ENCODE data around the gene SAE1. TPM values are rescaled to one million over a fixed set of nuclear protein-coding genes. Genes with fewer than 3 reads are reported as not detected.
"Not testable (repeated sequence)": the region's sequence is repeated elsewhere in the genome, so short reads cannot be mapped to it uniquely, and the experiment has no call there.

Gene SAE1
- polyA plus RNA-seq, 1 experiment = 138 TPM

- no peaks in the 10 kb centered on the region for H3K27me3 ChIP-seq (ENCODE audit: control insufficient read depth, insufficient read depth, low read length)
Measured at GRCh38 chr19:47132194-47132852, 1.7 kb downstream of the SAE1 start.

GRCh38 chr19:47133021-47133471 lies 2.4 kb downstream of the SAE1 start:
- Histone ChIP-seq H3K27me3 (ENCODE audit: control insufficient read depth, insufficient read depth, low read length) (no peaks in the 10 kb centered on the region), H3K36me3 (ENCODE audit: control insufficient read depth, insufficient read depth, low read length) (0 out of 2 replicates have a peak, but pooled peaks cover 1% of the 10 kb centered on the region), H3K4me3 (ENCODE audit: low read depth, low read length) (no peak overlapping the region)
- ChIA-PET CTCF (interaction anchor here (0.6 to 3.1 kb wide), 4 partner anchors 8 to 114 kb away, joined by 3 to 19 read pairs (median 8); no protein-coding TSS in a partner anchor), POLR2A (no interaction called here)
- TF ChIP-seq CTCF (IDR thresholded peaks at IDR 0.05; ENCODE audit: insufficient read depth, low read depth, low read length) = no peak
- no peak for DNase-seq (ENCODE audit: low read depth)

More at GRCh38 chr19:47132194-47132852, 1.7 kb downstream of the SAE1 start:
- DNase-seq (ENCODE audit: low read depth) = no peak
- TF ChIP-seq CTCF (IDR thresholded peaks at IDR 0.05; ENCODE audit: insufficient read depth, low read depth, low read length) = no peak
- H3K4me3 ChIP-seq (ENCODE audit: low read depth, low read length) = peak overlapping the region; percentile 77
- ChIA-PET POLR2A (no interaction called here), CTCF (interaction anchor here (0.6 to 3.1 kb wide), 9 partner anchors 8 to 273 kb away, joined by 3 to 19 read pairs (median 4); no protein-coding TSS in a partner anchor)
- H3K36me3 ChIP-seq (ENCODE audit: control insufficient read depth, insufficient read depth, low read length) = 0 out of 2 replicates have a peak, but pooled peaks cover 1% of the 10 kb centered on the region

GRCh38 chr19:47134545-47134944 lies 3.9 kb downstream of the SAE1 start:
- ChIA-PET POLR2A (interaction anchor here (1.0 kb wide), 1 partner anchor 21 kb away, joined by 3 read pairs; the partner anchor contains the start of gene ZC3H4), CTCF (interaction anchor here (1.3 kb wide), 1 partner anchor 9 kb away, joined by 3 read pairs; no protein-coding TSS in a partner anchor)
- H3K4me3 ChIP-seq (ENCODE audit: low read depth, low read length) = no peak overlapping the region
- no peak for DNase-seq (ENCODE audit: low read depth)
- TF ChIP-seq CTCF (IDR thresholded peaks at IDR 0.05; ENCODE audit: insufficient read depth, low read depth, low read length) = no peak
- no peaks in the 10 kb centered on the region for H3K27me3 ChIP-seq (ENCODE audit: control insufficient read depth, insufficient read depth, low read length)
- 0 out of 2 replicates have a peak, but pooled peaks cover 1% of the 10 kb centered on the region for H3K36me3 ChIP-seq (ENCODE audit: control insufficient read depth, insufficient read depth, low read length)

GRCh38 chr19:47135156-47135555 lies 4.5 kb downstream of the SAE1 start:
- H3K4me3 ChIP-seq (ENCODE audit: low read depth, low read length) = no peak overlapping the region
- TF ChIP-seq CTCF (IDR thresholded peaks at IDR 0.05; ENCODE audit: insufficient read depth, low read depth, low read length) = no peak
- 0 out of 2 replicates have a peak, but pooled peaks cover 1% of the 10 kb centered on the region for H3K36me3 ChIP-seq (ENCODE audit: control insufficient read depth, insufficient read depth, low read length)
- ChIA-PET CTCF (interaction anchor here (0.6 kb wide), 1 partner anchor 131 kb away, joined by 3 read pairs; no protein-coding TSS in a partner anchor), POLR2A (interaction anchor here (0.7 to 1.0 kb wide), 2 partner anchors 22 to 215 kb away, joined by 3 read pairs; partner anchors contain the start of gene ZC3H4)
- no peaks in the 10 kb centered on the region for H3K27me3 ChIP-seq (ENCODE audit: control insufficient read depth, insufficient read depth, low read length)
- DNase-seq (ENCODE audit: low read depth) = no peak

- CTCF ChIA-PET = interaction anchor here (0.7 to 23.3 kb wide), 6 partner anchors 9 to 250 kb away, joined by 3 to 339 read pairs (median 4); partner anchors contain the start of gene SAE1
- H3K4me3 ChIP-seq (ENCODE audit: low read depth, low read length); POLR2A ChIA-PET; H3K27me3 ChIP-seq (ENCODE audit: control insufficient read depth, insufficient read depth, low read length): not testable (repeated sequence)
- peaks cover 11% of the 10 kb centered on the region for H3K36me3 ChIP-seq (ENCODE audit: control insufficient read depth, insufficient read depth, low read length)
- DNase-seq (ENCODE audit: low read depth) = peak; percentile 60
Measured at GRCh38 chr19:47141252-47141651, 10.6 kb downstream of the SAE1 start.

Measured in BJ (cell line).